WTC11 (cell line): ENCODE measurements around the gene PRX. TPM values are rescaled to one million over a fixed set of nuclear protein-coding genes. Genes with fewer than 3 reads are reported as not detected.

Source experiments
- ATAC-seq: fragments of 200-7000 bp; cut with Tn5 transposase; 2 replicates; pipeline ENCODE4 v1.10.0; 2021; ENCODE audit warnings: mild to moderate bottlenecking, moderate library complexity
- CTCF ChIA-PET: fragments of 300-600 bp; sonication (Branson Sonifier 250); formaldehyde crosslinking; loops from one replicate; lab custom pipeline; 2021; ENCODE audit warnings: antibody characterized with exemption; lab: Charles Lee
- POLR2A ChIA-PET: fragments of 350-600 bp; sonication (Branson Sonifier 250); formaldehyde crosslinking; loops from one replicate; lab custom pipeline; 2021; ENCODE audit warnings: antibody characterized with exemption; lab: Charles Lee
- DNase-seq: peaks from one replicate; pipeline ENCODE4 v3.0.0; 2021; ENCODE audit warnings: low spot score
- H3K27ac Mint-ChIP-seq: 2 replicates; pipeline ENCODE4 v1.8.0; 2021; ENCODE audit warnings: mixed read lengths
- H3K27me3 Mint-ChIP-seq: 2 replicates; pipeline ENCODE4 v1.8.0; 2021; ENCODE audit warnings: low read depth, mild to moderate bottlenecking, moderate library complexity, mixed read lengths
- H3K36me3 Mint-ChIP-seq: 2 replicates; pipeline ENCODE4 v1.8.0; 2021; ENCODE audit warnings: mixed read lengths
- H3K4me1 Mint-ChIP-seq: 2 replicates; pipeline ENCODE4 v1.8.0; 2022; ENCODE audit warnings: mixed read lengths
- H3K4me3 Mint-ChIP-seq: 2 replicates; pipeline ENCODE4 v1.8.0; 2021; ENCODE audit warnings: mild to moderate bottlenecking, moderate library complexity, mixed read lengths
- H3K9me3 Mint-ChIP-seq: 2 replicates; pipeline ENCODE4 v1.8.0; 2021; ENCODE audit warnings: mixed read lengths
- ATF3 ChIP-seq: sonication (generic); formaldehyde crosslinking; conservative IDR thresholded peaks from 2 replicates; pipeline ENCODE4 v1.8.1; 2022; ENCODE audit warnings: mild to moderate bottlenecking, missing genetic modification reagents
- CREM ChIP-seq: sonication (generic); formaldehyde crosslinking; IDR thresholded peaks from 2 replicates; pipeline ENCODE4 v1.8.1; 2022; ENCODE audit warnings: mild to moderate bottlenecking, missing genetic modification reagents, moderate library complexity
- EMX1 ChIP-seq: fragments of 250-450 bp; sonication (Bioruptor Pico); IDR thresholded peaks from 2 replicates; pipeline ENCODE4 v1.8.0; 2021; ENCODE audit warnings: mild to moderate bottlenecking
- ETV6 ChIP-seq: sonication (generic); formaldehyde crosslinking; IDR thresholded peaks from 2 replicates; pipeline ENCODE4 v1.8.1; 2022; ENCODE audit warnings: mild to moderate bottlenecking, missing genetic modification reagents
- FOXP4 ChIP-seq: sonication (generic); formaldehyde crosslinking; IDR thresholded peaks from 2 replicates; pipeline ENCODE4 v1.8.0; 2022; ENCODE audit warnings: mild to moderate bottlenecking, missing genetic modification reagents
- GABPB1 ChIP-seq: sonication (generic); formaldehyde crosslinking; IDR thresholded peaks from 2 replicates; pipeline ENCODE4 v1.8.1; 2023; ENCODE audit warnings: mild to moderate bottlenecking, missing genetic modification reagents
- OVOL2 ChIP-seq: fragments of 250-450 bp; sonication (Bioruptor Pico); IDR thresholded peaks from 2 replicates; pipeline ENCODE4 v1.9.0; 2021; ENCODE audit warnings: mild to moderate bottlenecking, borderline replicate concordance
- SP1 ChIP-seq: sonication (generic); formaldehyde crosslinking; conservative IDR thresholded peaks from 2 replicates; pipeline ENCODE4 v1.8.1; 2022; ENCODE audit warnings: missing genetic modification reagents
- ZBTB21 ChIP-seq: sonication (generic); formaldehyde crosslinking; IDR thresholded peaks from 2 replicates; pipeline ENCODE4 v1.8.1; 2023; ENCODE audit warnings: mild to moderate bottlenecking, missing genetic modification reagents, borderline replicate concordance
- ZMAT4 ChIP-seq: fragments of 250-450 bp; sonication (Bioruptor Pico); IDR thresholded peaks from 2 replicates; pipeline ENCODE4 v1.9.0; 2021; ENCODE audit warnings: mild to moderate bottlenecking
- ZNF281 ChIP-seq: sonication (generic); formaldehyde crosslinking; IDR thresholded peaks from 2 replicates; pipeline ENCODE4 v1.8.0; 2023; ENCODE audit warnings: mild to moderate bottlenecking, missing genetic modification reagents
- ZSCAN18 ChIP-seq: fragments of 250-450 bp; sonication (Bioruptor Pico); IDR thresholded peaks from 2 replicates; pipeline ENCODE4 v2.1.2; 2022; ENCODE audit warnings: mild to moderate bottlenecking, moderate library complexity
- total RNA-seq: library from RNA; stranded (reverse); gene quantifications from 3 replicates; pipeline ENCODE4 v1.2.3, GENCODE V29; 2021
- TF ChIP-seq, protein P1 (sequence below): sonication (generic); formaldehyde crosslinking; IDR thresholded peaks from 2 replicates; pipeline ENCODE4 v1.8.0; 2022; ENCODE audit warnings: mild to moderate bottlenecking, missing genetic modification reagents
- TF ChIP-seq, protein P2 (sequence below): sonication (generic); formaldehyde crosslinking; IDR thresholded peaks from 2 replicates; pipeline ENCODE4 v1.8.0; 2022; ENCODE audit warnings: mild to moderate bottlenecking, missing genetic modification reagents

Gene PRX
- total RNA-seq, 1 experiment from 2014 or later: 8.4 TPM

DNA sequence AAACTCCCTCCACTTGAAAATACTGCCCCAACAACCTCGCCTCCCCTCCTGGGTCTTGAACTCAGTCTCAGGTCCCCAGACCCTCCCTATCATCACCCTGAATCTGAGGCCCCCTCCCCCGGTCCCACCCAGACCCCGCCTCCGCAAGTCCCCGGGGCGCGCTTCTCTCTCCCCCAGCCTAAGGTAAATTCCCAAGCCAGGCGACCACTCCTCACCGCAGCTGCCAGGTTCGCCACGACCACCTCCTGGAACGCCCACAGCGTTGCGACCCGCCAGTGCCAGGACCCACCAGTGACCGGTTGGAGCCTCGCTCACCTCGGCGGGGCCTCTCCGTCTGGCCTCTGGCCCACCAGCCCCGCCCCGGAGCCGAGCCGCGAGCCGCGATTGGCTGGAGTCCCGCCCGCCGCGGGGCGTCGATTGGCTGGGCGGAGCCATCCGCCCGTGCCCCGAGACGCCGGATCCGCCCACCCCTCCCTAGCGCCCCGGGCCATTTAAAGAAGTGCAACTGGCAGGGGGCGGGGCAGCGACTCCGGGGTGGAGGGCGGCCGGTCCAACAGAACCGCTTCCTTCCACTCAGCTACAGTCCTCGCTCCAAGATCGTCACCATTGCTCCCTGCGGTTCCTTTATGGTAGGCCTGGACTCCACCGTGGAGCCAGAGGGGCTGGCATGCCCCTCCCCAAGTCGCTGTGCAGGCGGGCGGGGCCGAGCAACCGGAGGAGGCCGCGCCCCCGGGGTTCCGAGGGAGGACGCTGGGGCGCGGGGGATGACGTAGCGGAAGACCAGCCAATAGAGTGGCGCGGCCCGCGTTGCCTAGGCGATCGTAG is 31.0 kb upstream of the PRX start, which contains the start of gene SERTAD3 (continued):
- TF ChIP-seq OVOL2 (no peak), ZBTB21 (CRISPR knock-in tag) (peak; percentile 83), ZMAT4 (CRISPR knock-in tag) (no peak)

GRCh38 chr19:40443131-40443999 is 30.2 kb upstream of the PRX start:
- DNase-seq: peak; percentile 99
- Mint-ChIP-seq H3K36me3 (peaks cover 19% of the 10 kb centered on the region), H3K9me3 (no peaks in the 10 kb centered on the region), H3K27ac (peak overlapping the region; percentile 99), H3K4me1 (peaks cover 29% of the 10 kb centered on the region), H3K27me3 (no peaks in the 10 kb centered on the region), H3K4me3 (peak overlapping the region; percentile 94)
- CTCF ChIA-PET: interaction anchor here (0.6 to 2.5 kb wide), 20 partner anchors 10 to 226 kb away, joined by 3 to 46 read pairs (median 4); partner anchors contain the start of genes BLVRB, PRX, SERTAD1 and TTC9B
- POLR2A ChIA-PET: interaction anchor here (0.5 to 3.9 kb wide), 18 partner anchors 9 to 1708 kb away, joined by 3 to 32 read pairs (median 4); partner anchors contain the start of genes BLVRB, C19orf47, PLD3 and SERTAD1
- ATAC-seq: peak; percentile 83
- TF ChIP-seq ATF3 (CRISPR knock-in tag) (no peak), EMX1 (CRISPR knock-in tag) (peak; percentile 27; the same call in 1 of the 2 replicates), GABPB1 (CRISPR knock-in tag) (0 out of 2 replicates have a peak, but pooled peaks have one; percentile 35), ETV6 (CRISPR knock-in tag) (peak; percentile 82; the same call in 1 of the 2 replicates), SP1 (CRISPR knock-in tag) (peak; percentile 95), FOXP4 (CRISPR knock-in tag) (peak; percentile 38; the same call in 1 of the 2 replicates), ZSCAN18 (CRISPR knock-in tag) (no peak), CREM (peak; percentile 75; the same call in 1 of the 2 replicates), ZNF281 (peak; percentile 99)
- TF ChIP-seq, protein P1, sequence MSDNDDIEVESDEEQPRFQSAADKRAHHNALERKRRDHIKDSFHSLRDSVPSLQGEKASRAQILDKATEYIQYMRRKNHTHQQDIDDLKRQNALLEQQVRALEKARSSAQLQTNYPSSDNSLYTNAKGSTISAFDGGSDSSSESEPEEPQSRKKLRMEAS: peak; percentile 55; the same call in 1 of the 2 replicates
- TF ChIP-seq, protein P2, sequence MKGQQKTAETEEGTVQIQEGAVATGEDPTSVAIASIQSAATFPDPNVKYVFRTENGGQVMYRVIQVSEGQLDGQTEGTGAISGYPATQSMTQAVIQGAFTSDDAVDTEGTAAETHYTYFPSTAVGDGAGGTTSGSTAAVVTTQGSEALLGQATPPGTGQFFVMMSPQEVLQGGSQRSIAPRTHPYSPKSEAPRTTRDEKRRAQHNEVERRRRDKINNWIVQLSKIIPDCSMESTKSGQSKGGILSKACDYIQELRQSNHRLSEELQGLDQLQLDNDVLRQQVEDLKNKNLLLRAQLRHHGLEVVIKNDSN (CRISPR knock-in tag): peak; percentile 25; the same call in 1 of the 2 replicates
